MM.1S (cell line): ENCODE data around the gene PLAC1.

ENCODE experiments used
- DNase-seq: peaks from one replicate; pipeline ENCODE4 v3.0.0-alpha.2; 2015
- H2AFZ ChIP-seq: fragments of 300-600 bp; sonication (generic); 2 replicates; pipeline ENCODE4 v1.6.0; 2016; ENCODE audit warnings: antibody characterized with exemption, low read length
- H3F3A ChIP-seq: fragments of 300-600 bp; sonication (generic); 2 replicates; pipeline ENCODE4 v1.6.1; 2016; ENCODE audit warnings: mild to moderate bottlenecking, antibody characterized with exemption, low read length, moderate library complexity, mixed read lengths; ENCODE audit not compliant: insufficient read depth
- H3K27ac ChIP-seq: fragments of 300-600 bp; sonication (generic); 2 replicates; pipeline ENCODE4 v1.5.1; 2016; ENCODE audit warnings: mild to moderate bottlenecking, low read length
- H3K27me3 ChIP-seq: fragments of 300-600 bp; sonication (generic); replicated peaks from 2 replicates; pipeline ENCODE4 v1.6.0; 2016; ENCODE audit warnings: low read length; ENCODE audit not compliant: insufficient read depth
- H3K36me3 ChIP-seq: fragments of 300-600 bp; sonication (generic); replicated peaks from 2 replicates; pipeline ENCODE4 v1.6.1; 2016; ENCODE audit warnings: mild to moderate bottlenecking, low read length, mixed read lengths; ENCODE audit not compliant: insufficient read depth
- H3K4me1 ChIP-seq: fragments of 300-600 bp; sonication (generic); 2 replicates; pipeline ENCODE4 v1.6.1; 2016; ENCODE audit warnings: low read length, mixed read lengths
- H3K4me2 ChIP-seq: fragments of 300-600 bp; sonication (generic); 2 replicates; pipeline ENCODE4 v1.6.0; 2016; ENCODE audit warnings: low read depth, low read length
- H3K4me3 ChIP-seq: fragments of 300-600 bp; sonication (generic); 2 replicates; pipeline ENCODE4 v1.5.1; 2016; ENCODE audit warnings: low read length, mixed read lengths
- H3K79me2 ChIP-seq: fragments of 300-600 bp; sonication (generic); 2 replicates; pipeline ENCODE4 v1.6.1; 2016; ENCODE audit warnings: mixed run types, low read length, mixed read lengths
- H3K9ac ChIP-seq: fragments of 300-600 bp; sonication (generic); 2 replicates; pipeline ENCODE4 v1.6.1; 2016; ENCODE audit warnings: low read length, mixed read lengths
- H3K9me2 ChIP-seq: fragments of 300-600 bp; sonication (generic); replicated peaks from 2 replicates; pipeline ENCODE4 v1.6.1; 2016; ENCODE audit warnings: mild to moderate bottlenecking, low read length, mixed read lengths; ENCODE audit not compliant: insufficient read depth
- H3K9me3 ChIP-seq: fragments of 300-600 bp; sonication (generic); replicated peaks from 2 replicates; pipeline ENCODE4 v1.6.1; 2016; ENCODE audit warnings: mild to moderate bottlenecking, low read length, mixed read lengths; ENCODE audit not compliant: insufficient read depth
- H4K20me1 ChIP-seq: fragments of 300-600 bp; sonication (generic); 2 replicates; pipeline ENCODE4 v1.6.1; 2016; ENCODE audit warnings: mild to moderate bottlenecking, low read length, moderate library complexity, mixed read lengths; ENCODE audit not compliant: insufficient read depth
- EZH2 ChIP-seq: fragments of 300-600 bp; sonication (generic); optimal IDR thresholded peaks from 2 replicates; pipeline ENCODE3; 2017; ENCODE audit warnings: low read depth, mild to moderate bottlenecking, antibody characterized with exemption, low read length, mixed read lengths
- EZH2phosphoT487 ChIP-seq: fragments of 300-600 bp; sonication (generic); IDR thresholded peaks from 2 replicates; pipeline ENCODE4 v1.6.1; 2018; ENCODE audit warnings: antibody characterized with exemption, low read length
- TF ChIP-seq, protein P1 (sequence below): fragments of 300-600 bp; sonication (generic); IDR thresholded peaks from 2 replicates; pipeline ENCODE4 v1.5.1; 2016; ENCODE audit warnings: antibody characterized with exemption, low read length, mixed read lengths

The PLAC1 gene

GRCh38 chrX:134688031-134688823 lies 30.0 kb upstream of the PLAC1 start:
- Histone ChIP-seq H3K9me3 (no peaks in the 10 kb centered on the region), H3K9ac (no peak overlapping the region), H3K4me1 (no peaks in the 10 kb centered on the region), H3K4me2 (no peak overlapping the region), H3K4me3 (no peak overlapping the region), H3K36me3 (no peaks in the 10 kb centered on the region), H4K20me1 (no peaks in the 10 kb centered on the region), H3K27ac (no peak overlapping the region), H2AFZ (no peak overlapping the region), H3K9me2 (no peaks in the 10 kb centered on the region), H3F3A (no peaks in the 10 kb centered on the region), H3K79me2 (no peaks in the 10 kb centered on the region), H3K27me3 (no peaks in the 10 kb centered on the region)
- DNase-seq: no peak
- TF ChIP-seq EZH2 (no peak), EZH2phosphoT487 (no peak)
- TF ChIP-seq, protein P1, sequence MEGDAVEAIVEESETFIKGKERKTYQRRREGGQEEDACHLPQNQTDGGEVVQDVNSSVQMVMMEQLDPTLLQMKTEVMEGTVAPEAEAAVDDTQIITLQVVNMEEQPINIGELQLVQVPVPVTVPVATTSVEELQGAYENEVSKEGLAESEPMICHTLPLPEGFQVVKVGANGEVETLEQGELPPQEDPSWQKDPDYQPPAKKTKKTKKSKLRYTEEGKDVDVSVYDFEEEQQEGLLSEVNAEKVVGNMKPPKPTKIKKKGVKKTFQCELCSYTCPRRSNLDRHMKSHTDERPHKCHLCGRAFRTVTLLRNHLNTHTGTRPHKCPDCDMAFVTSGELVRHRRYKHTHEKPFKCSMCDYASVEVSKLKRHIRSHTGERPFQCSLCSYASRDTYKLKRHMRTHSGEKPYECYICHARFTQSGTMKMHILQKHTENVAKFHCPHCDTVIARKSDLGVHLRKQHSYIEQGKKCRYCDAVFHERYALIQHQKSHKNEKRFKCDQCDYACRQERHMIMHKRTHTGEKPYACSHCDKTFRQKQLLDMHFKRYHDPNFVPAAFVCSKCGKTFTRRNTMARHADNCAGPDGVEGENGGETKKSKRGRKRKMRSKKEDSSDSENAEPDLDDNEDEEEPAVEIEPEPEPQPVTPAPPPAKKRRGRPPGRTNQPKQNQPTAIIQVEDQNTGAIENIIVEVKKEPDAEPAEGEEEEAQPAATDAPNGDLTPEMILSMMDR: no peak

GRCh38 chrX:134685668-134686067 lies 27.4 kb upstream of the PLAC1 start:
- TF ChIP-seq EZH2phosphoT487: no peak
- TF ChIP-seq EZH2: no peak
- TF ChIP-seq, protein P1: no peak

GRCh38 chrX:134684956-134685355 lies 26.7 kb upstream of the PLAC1 start:
- Histone ChIP-seq H3K9me3 (no peaks in the 10 kb centered on the region), H4K20me1 (no peaks in the 10 kb centered on the region), H3K36me3 (no peaks in the 10 kb centered on the region), H3K4me2 (no peak overlapping the region), H3K27ac (no peak overlapping the region), H3K4me1 (no peaks in the 10 kb centered on the region), H3F3A (no peaks in the 10 kb centered on the region), H3K79me2 (no peaks in the 10 kb centered on the region), H2AFZ (no peak overlapping the region), H3K9ac (no peak overlapping the region), H3K9me2 (no peaks in the 10 kb centered on the region), H3K4me3 (no peak overlapping the region), H3K27me3 (no peaks in the 10 kb centered on the region)
- no peak for DNase-seq
- TF ChIP-seq EZH2 (no peak), EZH2phosphoT487 (no peak)
- TF ChIP-seq, protein P1: no peak

More at GRCh38 chrX:134685668-134686067, 27.4 kb upstream of the PLAC1 start:
- Histone ChIP-seq H3K9me3 (no peaks in the 10 kb centered on the region), H3K4me1 (no peaks in the 10 kb centered on the region), H3K27ac (no peak overlapping the region), H3K9me2 (no peaks in the 10 kb centered on the region), H4K20me1 (no peaks in the 10 kb centered on the region), H3K27me3 (no peaks in the 10 kb centered on the region), H3F3A (no peaks in the 10 kb centered on the region), H3K9ac (no peak overlapping the region), H3K4me3 (no peak overlapping the region), H2AFZ (no peak overlapping the region), H3K79me2 (no peaks in the 10 kb centered on the region), H3K36me3 (no peaks in the 10 kb centered on the region), H3K4me2 (no peak overlapping the region)
- no peak for DNase-seq
